Hematopoietic multipotent progenitor cell treated with erythropoietin and hydrocortisone succinate and interleukin-3 and kit ligand, for 17 days (in vitro differentiated cells): ENCODE measurements around the gene MUC16.

Experiments
- DNase-seq: peaks from one replicate; pipeline ENCODE4 v3.0.0-alpha.2; 2015; ENCODE audit warnings: low spot score

The MUC16 gene

GRCh38 chr19:9008667-9009066, 1.5 kb downstream of the MUC16 start:
- no peak for DNase-seq

- no peak for DNase-seq
Observed at GRCh38 chr19:9000933-9001332, 9.3 kb downstream of the MUC16 start.

- DNase-seq, result no peak
Observed at GRCh38 chr19:8988204-8988603, 22.0 kb downstream of the MUC16 start.

GRCh38 chr19:8986296-8986695, 23.9 kb downstream of the MUC16 start:
- no peak for DNase-seq

GRCh38 chr19:8973501-8974091, 36.6 kb downstream of the MUC16 start:
- DNase-seq, result no peak

GRCh38 chr19:8965887-8966286, 44.3 kb downstream of the MUC16 start:
- DNase-seq, result no peak
